OCI-LY7 (cell line): ENCODE results near the gene GAP43.

Experiments
- EZH2phosphoT487 ChIP-seq: fragments of 200-600 bp; sonication (generic); IDR thresholded peaks from 2 replicates; pipeline ENCODE4 v1.6.1; 2018; ENCODE audit warnings: low read depth, borderline replicate concordance, mild to moderate bottlenecking, mixed run types, antibody characterized with exemption, low read length, moderate library complexity, mixed read lengths
- TF ChIP-seq, protein P1 (sequence below): fragments of 200-600 bp; sonication (generic); conservative IDR thresholded peaks from 2 replicates; pipeline ENCODE4 v1.5.1; 2014; ENCODE audit warnings: mild to moderate bottlenecking, antibody characterized with exemption, low read length, moderate library complexity, mixed read lengths

DNA sequence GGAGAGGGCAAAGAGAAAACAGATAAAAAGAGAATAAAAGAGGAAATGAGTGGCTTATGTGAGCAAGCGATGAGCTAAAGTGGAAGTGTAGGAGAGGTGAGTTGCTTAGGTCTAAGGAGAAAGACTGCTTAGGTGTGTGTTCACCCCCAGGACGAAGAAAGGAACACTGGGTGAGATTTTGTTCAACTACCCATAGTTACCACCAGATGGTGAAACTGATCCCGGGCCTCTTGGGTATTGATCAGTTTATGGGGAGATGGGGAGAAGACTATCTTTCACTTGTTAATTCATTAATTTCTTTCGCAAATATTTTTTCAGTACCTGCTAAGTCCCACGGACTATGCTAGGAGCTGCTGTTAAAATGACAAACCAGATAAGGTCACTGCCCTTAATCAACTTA lies 33.9 kb downstream of the GAP43 start:
- TF ChIP-seq, protein P1, sequence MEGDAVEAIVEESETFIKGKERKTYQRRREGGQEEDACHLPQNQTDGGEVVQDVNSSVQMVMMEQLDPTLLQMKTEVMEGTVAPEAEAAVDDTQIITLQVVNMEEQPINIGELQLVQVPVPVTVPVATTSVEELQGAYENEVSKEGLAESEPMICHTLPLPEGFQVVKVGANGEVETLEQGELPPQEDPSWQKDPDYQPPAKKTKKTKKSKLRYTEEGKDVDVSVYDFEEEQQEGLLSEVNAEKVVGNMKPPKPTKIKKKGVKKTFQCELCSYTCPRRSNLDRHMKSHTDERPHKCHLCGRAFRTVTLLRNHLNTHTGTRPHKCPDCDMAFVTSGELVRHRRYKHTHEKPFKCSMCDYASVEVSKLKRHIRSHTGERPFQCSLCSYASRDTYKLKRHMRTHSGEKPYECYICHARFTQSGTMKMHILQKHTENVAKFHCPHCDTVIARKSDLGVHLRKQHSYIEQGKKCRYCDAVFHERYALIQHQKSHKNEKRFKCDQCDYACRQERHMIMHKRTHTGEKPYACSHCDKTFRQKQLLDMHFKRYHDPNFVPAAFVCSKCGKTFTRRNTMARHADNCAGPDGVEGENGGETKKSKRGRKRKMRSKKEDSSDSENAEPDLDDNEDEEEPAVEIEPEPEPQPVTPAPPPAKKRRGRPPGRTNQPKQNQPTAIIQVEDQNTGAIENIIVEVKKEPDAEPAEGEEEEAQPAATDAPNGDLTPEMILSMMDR: no peak
- no peak for TF ChIP-seq EZH2phosphoT487
